ENCODE measurements around the gene VWA7.

The VWA7 gene

GRCh38 chr6:31717499-31718222 is 59.5 kb downstream of the VWA7 start:
- H3K4me3 ChIP-seq (ENCODE audit: low read depth, low read length), result no peak overlapping the region
- in situ Hi-C loops (cut with HindIII; ENCODE audit: low sequenced_read_pairs), result no loop called here
- no peak for TF ChIP-seq CTCF (IDR thresholded peaks at IDR 0.05; ENCODE audit: low read depth, low read length, missing control alignments)
- DNase-seq (ENCODE audit: low read depth), result no peak

All from astrocyte of the cerebellum (primary cell).